HEK293T (cell line): ENCODE results near the gene KCNJ1.

Source experiments
- CTCF ChIA-PET: fragments of 350-600 bp; formaldehyde crosslinking; extraction: SDS; loops from one replicate; lab custom pipeline; 2021; ENCODE audit warnings: antibody characterized with exemption, inconsistent platforms; lab: Yijun Ruan, JAX
- POLR2A ChIA-PET: fragments of 350-600 bp; formaldehyde crosslinking; extraction: SDS; loops from one replicate; lab custom pipeline; 2020; ENCODE audit warnings: antibody characterized with exemption, inconsistent platforms; lab: Yijun Ruan, JAX
- DNase-seq: peaks from one replicate; pipeline ENCODE4 v3.0.0; 2012; ENCODE audit warnings: mixed read lengths; ENCODE audit errors: extremely low spot score
- ARNT ChIP-seq: fragments of 450-650 bp; IDR thresholded peaks from 2 replicates; pipeline ENCODE4 v1.6.1; 2017; ENCODE audit warnings: mild to moderate bottlenecking
- BHLHE40 ChIP-seq: fragments of 450-650 bp; IDR thresholded peaks from 2 replicates; pipeline ENCODE4 v1.6.1; 2016; ENCODE audit warnings: mild to moderate bottlenecking, moderate library complexity, borderline replicate concordance
- CTBP1 ChIP-seq: fragments of 450-650 bp; IDR thresholded peaks from 2 replicates; pipeline ENCODE4 v1.6.1; 2016; ENCODE audit warnings: borderline replicate concordance
- ELF4 ChIP-seq: fragments of 450-650 bp; IDR thresholded peaks from 2 replicates; pipeline ENCODE4 v1.6.1; 2017; ENCODE audit warnings: antibody characterized with exemption
- FOXA1 ChIP-seq: fragments of 450-650 bp; IDR thresholded peaks from 2 replicates; pipeline ENCODE4 v1.6.1; 2016; ENCODE audit warnings: mild to moderate bottlenecking
- FOXK2 ChIP-seq: fragments of 450-650 bp; IDR thresholded peaks from 2 replicates; pipeline ENCODE4 v1.6.1; 2016; ENCODE audit warnings: mild to moderate bottlenecking
- FOXM1 ChIP-seq: fragments of 450-650 bp; IDR thresholded peaks from 2 replicates; pipeline ENCODE4 v1.6.1; 2017; ENCODE audit warnings: mild to moderate bottlenecking, borderline replicate concordance
- HDGF ChIP-seq: fragments of 450-650 bp; IDR thresholded peaks from 2 replicates; pipeline ENCODE4 v1.6.1; 2017; ENCODE audit warnings: antibody characterized with exemption, borderline replicate concordance
- L3MBTL2 ChIP-seq: fragments of 450-650 bp; conservative IDR thresholded peaks from 2 replicates; pipeline ENCODE4 v1.6.1; 2016; ENCODE audit warnings: mild to moderate bottlenecking
- LEF1 ChIP-seq: fragments of 450-650 bp; IDR thresholded peaks from 2 replicates; pipeline ENCODE4 v1.6.1; 2017; ENCODE audit warnings: mild to moderate bottlenecking, borderline replicate concordance
- NFRKB ChIP-seq: fragments of 450-650 bp; IDR thresholded peaks from 2 replicates; pipeline ENCODE4 v1.6.1; 2016; ENCODE audit warnings: mild to moderate bottlenecking, moderate library complexity
- PKNOX1 ChIP-seq: fragments of 450-650 bp; IDR thresholded peaks from 2 replicates; pipeline ENCODE4 v1.6.1; 2016
- SP1 ChIP-seq: fragments of 450-650 bp; IDR thresholded peaks from 2 replicates; pipeline ENCODE4 v1.6.1; 2017
- SUZ12 ChIP-seq: fragments of 450-650 bp; IDR thresholded peaks from 2 replicates; pipeline ENCODE4 v1.6.1; 2016; ENCODE audit warnings: mild to moderate bottlenecking
- TARDBP ChIP-seq: fragments of 450-650 bp; IDR thresholded peaks from 2 replicates; pipeline ENCODE4 v1.6.1; 2016
- ZNF384 ChIP-seq: fragments of 450-650 bp; IDR thresholded peaks from 2 replicates; pipeline ENCODE4 v1.6.1; 2016

The KCNJ1 gene

GRCh38 chr11:128834157-128834556 lies 32.9 kb downstream of the KCNJ1 start:
- no peak for TF ChIP-seq FOXA1
- TF ChIP-seq FOXM1 = no peak
- no peak for TF ChIP-seq TARDBP
- TF ChIP-seq NFRKB = no peak
- TF ChIP-seq LEF1 = no peak
- TF ChIP-seq L3MBTL2 = no peak
- no peak for TF ChIP-seq SUZ12
- no peak for TF ChIP-seq ARNT
- TF ChIP-seq PKNOX1 = no peak
- TF ChIP-seq ELF4 = no peak
- TF ChIP-seq HDGF = no peak
- no peak for TF ChIP-seq ZNF384
- TF ChIP-seq BHLHE40 = no peak
- no peak for TF ChIP-seq SP1
- no peak for TF ChIP-seq CTBP1
- TF ChIP-seq FOXK2 = no peak
- CTCF ChIA-PET = no interaction called here
- POLR2A ChIA-PET = no interaction called here
- no peak for DNase-seq

GRCh38 chr11:128832121-128832497 lies 35.0 kb downstream of the KCNJ1 start:
- CTCF ChIA-PET = interaction anchor here (0.5 to 1.7 kb wide), 5 partner anchors 14 to 674 kb away, joined by 3 to 12 read pairs (median 7); no protein-coding TSS in a partner anchor
- POLR2A ChIA-PET = no interaction called here
- TF ChIP-seq L3MBTL2 = no peak
- no peak for TF ChIP-seq HDGF
- DNase-seq = no peak

GRCh38 chr11:128831174-128832120 lies 35.6 kb downstream of the KCNJ1 start:
- peak; percentile 76 for DNase-seq
- CTCF ChIA-PET = interaction anchor here (0.5 to 1.7 kb wide), 14 partner anchors 9 to 698 kb away, joined by 3 to 12 read pairs (median 4); no protein-coding TSS in a partner anchor
- TF ChIP-seq ARNT (no peak), SP1 (no peak), PKNOX1 (no peak)
- POLR2A ChIA-PET = no interaction called here

- DNase-seq = no peak
- ChIA-PET CTCF (interaction anchor here (0.6 to 1.7 kb wide), 13 partner anchors 9 to 697 kb away, joined by 3 to 12 read pairs (median 4); no protein-coding TSS in a partner anchor), POLR2A (no interaction called here)
- no peak for TF ChIP-seq FOXM1
- no peak for TF ChIP-seq SP1
- no peak for TF ChIP-seq FOXK2
- TF ChIP-seq LEF1 = no peak
- no peak for TF ChIP-seq SUZ12
- no peak for TF ChIP-seq FOXA1
- TF ChIP-seq ZNF384 = no peak
These were observed 36.6 kb downstream of the KCNJ1 start for GRCh38 chr11:128830290-128831173.

- no peak for TF ChIP-seq NFRKB
- TF ChIP-seq HDGF = no peak
- no peak for TF ChIP-seq FOXK2
- no peak for TF ChIP-seq BHLHE40
- TF ChIP-seq LEF1 = no peak
- no peak for TF ChIP-seq PKNOX1
- no peak for TF ChIP-seq ARNT
- no peak for TF ChIP-seq TARDBP
- no peak for TF ChIP-seq SP1
- TF ChIP-seq ZNF384 = no peak
- TF ChIP-seq CTBP1 = no peak
- TF ChIP-seq FOXA1 = no peak
- no peak for TF ChIP-seq ELF4
- TF ChIP-seq SUZ12 = no peak
- no peak for TF ChIP-seq L3MBTL2
- no peak for TF ChIP-seq FOXM1
- POLR2A ChIA-PET = no interaction called here
- CTCF ChIA-PET = no interaction called here
- DNase-seq = no peak
These were observed 38.7 kb downstream of the KCNJ1 start for GRCh38 chr11:128828350-128828749.
